NT2/D1 (cell line): ENCODE results near the gene ANTKMT.

ENCODE experiments used
- SUZ12 ChIP-seq: IDR thresholded peaks from 2 replicates; pipeline ENCODE4 v1.6.1; 2011; ENCODE audit not compliant: insufficient read length, insufficient read depth; ENCODE audit errors: extremely low read depth
- YY1 ChIP-seq: IDR thresholded peaks from 2 replicates; pipeline ENCODE4 v1.6.1; 2011; ENCODE audit not compliant: insufficient read length, insufficient read depth
- ZNF274 ChIP-seq: IDR thresholded peaks from 2 replicates; pipeline ENCODE4 v1.6.1; 2011; ENCODE audit warnings: mild to moderate bottlenecking, low read depth, low read length

DNA sequence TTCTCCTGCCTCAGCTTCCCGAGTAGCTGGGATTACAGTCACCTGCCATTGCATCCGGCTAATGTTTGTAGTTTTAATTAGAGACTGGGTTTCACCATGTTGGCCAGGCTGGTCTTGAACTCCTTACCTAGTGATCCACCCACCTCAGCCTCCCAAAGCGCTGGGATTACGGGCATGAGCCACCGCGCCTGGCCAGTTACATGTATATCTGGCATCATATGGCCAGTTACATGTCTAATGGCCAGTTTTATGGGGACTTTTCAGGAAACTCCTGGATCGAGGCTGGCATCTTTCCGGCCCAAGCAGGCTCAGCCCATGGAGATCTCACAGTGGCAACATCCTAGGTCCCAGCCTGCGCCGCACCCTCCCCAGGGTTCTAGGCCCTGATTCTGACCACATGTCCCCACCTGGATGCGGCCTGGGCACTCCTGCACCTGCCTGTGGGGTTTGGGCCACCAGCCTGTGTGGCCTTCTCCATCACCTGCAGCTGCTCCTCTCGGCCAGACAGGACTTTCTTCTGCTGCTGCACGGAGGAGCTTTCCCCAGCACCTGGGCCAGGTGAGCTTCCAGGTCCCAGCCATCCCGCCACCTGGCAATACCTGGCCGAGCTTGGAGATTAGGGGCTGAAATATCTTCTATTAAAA, 21.2 kb downstream of the ANTKMT start:
- no peak for TF ChIP-seq SUZ12
- no peak for TF ChIP-seq YY1
- no peak for TF ChIP-seq ZNF274
